DMS53 (cell line): Measurements from ENCODE around the gene ATP11C.
"Not testable (repeated sequence)": the region's sequence is repeated elsewhere in the genome, so short reads cannot be mapped to it uniquely, and the experiment has no call there.

Experiments used
- DNase-seq: peaks from one replicate; lab custom pipeline; 2025; lab: John Stamatoyannopoulos, UW

ATP11C gene

DNA sequence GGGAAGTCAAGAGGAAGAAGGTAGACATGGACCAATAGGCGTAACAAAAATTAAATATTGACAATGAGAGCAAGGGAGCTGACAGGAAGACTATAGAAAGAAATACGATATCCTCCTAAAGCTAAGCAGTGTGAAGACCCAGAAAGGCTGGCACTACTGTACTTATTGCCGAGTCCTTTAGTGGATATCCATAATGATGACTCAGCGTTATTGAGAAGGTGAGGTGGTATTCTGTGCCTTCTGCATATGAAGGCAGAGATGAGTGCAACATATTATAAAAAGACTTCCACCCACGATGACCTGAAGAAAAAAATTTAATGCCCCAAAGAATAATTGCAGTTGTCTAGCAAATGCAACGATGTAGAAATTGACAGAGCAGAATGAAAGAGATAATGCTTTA lies 211.9 kb downstream of the ATP11C start:
- peak; percentile 76 for DNase-seq

DNA sequence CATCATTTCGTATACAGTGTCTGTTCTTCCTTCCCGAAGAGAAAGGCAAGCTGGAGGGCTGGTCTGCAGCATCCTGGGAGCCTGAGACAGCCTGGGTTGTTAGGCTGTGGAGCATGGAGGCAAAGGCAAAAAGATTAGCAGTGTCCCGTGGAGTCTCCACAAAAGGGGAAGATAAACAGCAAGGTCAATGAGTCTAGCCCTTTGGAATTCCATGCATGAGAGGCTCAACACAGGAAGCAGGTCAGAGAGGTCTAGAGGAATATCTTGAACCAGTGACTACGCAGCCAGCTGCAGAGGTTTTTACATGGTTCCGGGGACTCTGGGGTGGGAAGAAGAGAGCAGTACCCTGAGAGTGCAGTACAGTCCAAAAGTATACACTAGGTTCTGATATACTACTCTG lies 212.7 kb downstream of the ATP11C start:
- peak; percentile 76 for DNase-seq

DNA sequence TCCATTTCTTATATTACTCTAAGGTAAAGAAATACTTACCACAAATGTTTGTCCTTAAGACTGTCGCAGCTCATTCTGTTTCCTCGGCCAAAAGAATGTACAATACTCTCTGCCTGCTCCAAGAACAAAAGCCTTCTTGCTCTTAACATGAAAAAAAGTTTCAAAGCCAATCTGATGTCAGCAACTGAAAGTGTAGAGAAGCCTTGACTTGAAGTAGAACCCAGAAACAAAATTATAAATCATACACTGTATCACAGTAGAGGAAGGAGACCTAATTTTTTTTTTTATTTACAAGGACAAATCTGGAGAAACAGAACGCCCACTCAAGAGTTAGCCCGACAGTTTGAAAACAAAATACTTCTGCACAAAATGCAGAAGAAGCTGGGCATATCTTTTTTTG lies 224.8 kb downstream of the ATP11C start, which contains the start of gene MCF2:
Gene MCF2 (minus strand): TSS at position 101 of the 400 bp plus-strand sequence. CDS start 56,423 bp downstream, outside the sequence.
- no peak for DNase-seq

DNA sequence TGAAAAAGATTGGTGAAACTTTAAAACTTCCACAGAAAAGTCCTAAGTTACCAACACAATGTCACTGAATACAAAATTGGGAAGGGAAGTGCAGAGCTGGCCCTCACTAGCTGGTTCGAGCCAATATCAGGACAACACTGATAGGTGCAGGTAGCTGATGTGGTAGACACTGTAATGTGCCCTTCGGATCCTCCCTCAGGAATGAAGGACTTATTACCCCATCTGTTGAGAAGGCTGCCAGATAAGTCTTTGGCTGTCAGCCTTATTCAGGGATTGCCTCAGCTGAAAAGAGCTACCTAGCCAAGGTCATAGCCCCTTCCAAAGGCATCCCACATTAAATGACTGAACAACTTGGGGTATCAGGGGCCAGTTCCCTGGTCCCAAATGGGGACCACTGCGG lies 230.2 kb downstream of the ATP11C start:
- DNase-seq, result no peak

DNA sequence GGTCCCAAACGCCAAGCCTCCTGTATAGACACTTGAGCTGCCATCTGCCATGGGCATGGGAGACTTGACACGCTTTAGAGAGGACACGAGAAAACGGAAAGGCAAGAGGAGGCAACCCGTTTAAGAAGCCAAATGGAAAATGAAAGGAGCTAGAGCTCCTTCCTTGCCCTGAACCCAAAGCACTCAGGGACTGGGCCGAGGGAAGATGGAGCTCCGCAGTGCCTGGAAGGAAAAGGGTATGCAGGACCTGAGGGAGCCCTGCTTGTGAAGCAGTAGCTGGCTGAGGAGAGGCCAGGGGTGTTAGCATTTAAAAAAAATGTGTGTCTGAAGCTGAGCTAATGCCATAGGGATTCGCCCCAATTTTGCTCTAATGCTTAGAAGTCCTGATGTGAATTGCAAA lies 239.9 kb downstream of the ATP11C start:
- peak; percentile 23 for DNase-seq

DNA sequence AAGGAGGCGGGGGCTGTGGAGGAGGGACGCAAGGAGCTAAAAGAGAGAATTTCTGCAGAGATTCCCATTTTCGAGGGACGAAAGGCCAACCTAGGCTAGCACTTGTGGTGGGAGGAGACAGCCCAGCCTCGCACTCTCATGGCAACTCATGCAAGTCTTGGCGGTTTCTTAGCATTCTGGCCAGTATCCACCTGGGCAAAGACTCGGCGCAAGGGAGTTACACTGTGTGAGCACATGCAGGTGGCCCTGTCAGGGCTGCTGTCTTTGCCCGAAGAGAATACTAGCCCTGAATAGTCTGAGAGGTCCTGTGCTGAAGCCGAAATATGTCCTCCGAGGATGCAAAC lies 240.4 kb downstream of the ATP11C start:
- DNase-seq, result peak; percentile 30

DNA sequence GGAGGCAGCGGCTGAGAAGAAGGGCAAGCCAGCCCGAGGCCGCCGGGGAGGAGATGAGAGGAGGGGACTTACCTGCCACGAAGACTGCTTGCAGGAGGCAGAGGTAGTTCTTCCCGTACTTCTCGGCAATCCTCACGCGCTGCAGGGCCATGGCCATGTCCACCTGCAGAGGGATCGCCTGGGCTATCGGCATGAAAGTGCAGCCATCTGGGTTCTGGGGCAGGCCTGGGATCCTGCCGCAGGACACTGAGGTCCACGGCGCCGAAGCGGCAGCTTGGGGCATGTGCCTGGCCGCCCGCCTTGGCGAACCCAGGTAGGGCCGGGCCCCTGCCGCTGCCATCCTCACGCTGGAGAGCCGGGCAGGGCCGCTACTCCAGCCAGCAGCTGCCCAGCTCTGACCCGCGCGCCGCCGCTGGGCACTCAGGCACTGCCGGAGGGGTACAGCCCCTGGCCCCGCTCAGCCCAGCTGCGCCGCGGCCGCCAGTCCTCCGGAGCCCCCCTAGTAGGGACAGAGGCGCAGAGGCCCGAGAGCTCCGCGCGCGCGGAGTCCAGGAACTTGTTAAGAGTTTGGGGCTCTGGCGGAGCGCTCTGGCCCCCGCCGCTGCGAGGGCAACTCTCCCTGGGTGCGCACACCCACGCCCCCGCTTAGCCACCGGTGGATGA lies 240.9 kb downstream of the ATP11C start:
- DNase-seq, result peak; percentile 68

DNA sequence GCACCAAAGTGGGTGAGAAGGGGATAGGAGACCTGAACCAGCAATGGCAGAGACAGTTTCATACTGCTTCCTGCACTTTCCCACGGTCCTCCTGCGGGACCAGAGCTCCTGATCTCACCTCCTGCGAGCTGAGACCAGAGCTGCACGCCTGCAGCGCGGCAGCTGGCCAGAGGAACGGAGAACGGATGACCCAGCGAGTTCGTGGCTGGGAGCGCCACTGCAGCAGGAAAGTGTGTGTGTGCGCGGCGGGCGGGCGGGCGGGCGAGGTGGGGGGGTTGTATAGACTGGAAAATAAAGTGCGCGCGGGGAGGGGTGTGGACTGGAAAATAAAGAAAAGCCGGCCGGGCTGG lies 241.4 kb downstream of the ATP11C start:
- DNase-seq, result peak; percentile 64

DNA sequence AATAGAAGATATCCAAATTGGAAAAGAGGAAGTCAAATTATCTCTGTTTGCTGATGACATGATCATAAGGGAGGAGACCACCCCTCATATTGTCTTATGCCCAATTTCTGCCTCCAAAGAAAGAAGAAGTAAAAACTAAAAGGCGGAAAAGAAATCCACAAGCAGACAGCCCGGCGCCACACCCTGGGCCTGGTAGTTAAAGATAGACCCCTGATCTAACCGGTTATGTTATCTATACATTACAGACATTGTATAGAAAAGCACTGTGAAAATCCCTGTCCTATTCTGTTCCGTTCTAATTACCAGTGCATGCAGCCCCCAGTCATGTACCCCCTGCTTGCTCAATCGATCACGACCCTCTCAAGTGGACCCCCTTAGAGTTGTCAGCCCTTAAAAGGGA lies 247.7 kb downstream of the ATP11C start:
- DNase-seq, result not testable (repeated sequence)

DNA sequence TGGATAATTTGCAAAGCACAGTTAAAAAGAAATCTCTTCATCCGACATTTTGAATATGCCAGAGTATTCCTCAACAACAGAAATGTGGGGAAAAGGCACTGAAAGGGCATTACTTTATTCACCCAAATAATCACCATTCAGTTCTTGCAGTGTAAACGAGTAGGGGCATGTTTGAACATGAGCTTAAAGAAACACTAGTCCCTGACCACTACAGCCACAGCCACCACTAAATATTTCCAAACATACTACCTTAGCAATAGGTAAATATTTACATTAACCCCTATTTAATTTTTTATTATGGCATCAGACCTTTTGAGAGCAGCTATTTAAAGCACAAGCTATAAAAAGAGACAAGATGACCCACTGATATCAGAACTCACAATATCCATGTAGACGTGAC lies 252.5 kb downstream of the ATP11C start:
- DNase-seq, result peak; percentile 5
